ENCODE results near the gene LPIN1. TPM values are rescaled to one million over a fixed set of nuclear protein-coding genes. Genes with fewer than 3 reads are reported as not detected.

Gene LPIN1
- total and polyA plus RNA-seq, 5 donors: 15.3 to 42.9 (median 36.1) TPM

DNA sequence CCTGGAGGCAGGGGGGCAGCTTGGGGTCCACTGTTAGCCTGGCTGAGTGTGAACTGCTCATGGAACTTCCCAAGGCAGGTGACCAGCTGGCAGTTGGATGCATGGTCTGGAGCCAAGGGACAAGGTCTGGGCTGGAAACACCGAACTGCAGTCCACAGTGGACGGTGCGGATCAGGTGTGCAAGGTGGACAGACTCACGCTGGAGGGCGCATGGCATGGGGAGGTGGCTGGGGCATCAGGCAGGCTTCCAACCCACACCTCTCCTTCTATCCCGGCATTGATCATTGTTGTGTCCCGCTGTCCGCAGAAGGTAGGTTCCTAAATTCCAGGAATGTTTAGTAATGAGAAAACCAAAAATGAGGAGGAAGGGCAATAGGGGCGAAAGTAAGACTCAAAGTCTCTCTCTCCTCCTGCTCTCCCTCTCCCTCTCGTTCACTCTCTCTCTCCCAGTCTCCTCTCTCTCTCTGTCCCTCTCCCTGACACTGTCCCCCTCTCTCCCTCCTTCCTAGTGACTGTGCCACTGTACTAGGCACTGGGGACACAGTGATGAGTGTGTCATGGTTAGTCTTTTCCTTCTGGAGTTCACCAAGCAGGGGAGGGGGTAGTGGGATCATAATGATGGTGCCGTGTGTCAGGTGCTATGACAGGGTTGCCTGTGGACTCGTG is 30.3 kb upstream of the LPIN1 start:
- Histone ChIP-seq H3K4me1 (ENCODE audit: control insufficient read depth, insufficient read depth, low read length) (no peaks in the 10 kb centered on the region), H3K27ac (ENCODE audit: low read length) (no peak overlapping the region), H3K4me3 (ENCODE audit: low read length) (no peak overlapping the region), H3K9me3 (ENCODE audit: control insufficient read depth, low read length) (no peaks in the 10 kb centered on the region), H3K27me3 (ENCODE audit: control insufficient read depth, insufficient read depth) (no peaks in the 10 kb centered on the region)
- ATAC-seq: peak in 1 of 2 donors; percentile 17
- intact Hi-C loops (cut with DNase I): no loop called here
- DNase-seq: no peak
- WGBS: 92% methylated on average over 12 of the region's 12 CpGs

DNA sequence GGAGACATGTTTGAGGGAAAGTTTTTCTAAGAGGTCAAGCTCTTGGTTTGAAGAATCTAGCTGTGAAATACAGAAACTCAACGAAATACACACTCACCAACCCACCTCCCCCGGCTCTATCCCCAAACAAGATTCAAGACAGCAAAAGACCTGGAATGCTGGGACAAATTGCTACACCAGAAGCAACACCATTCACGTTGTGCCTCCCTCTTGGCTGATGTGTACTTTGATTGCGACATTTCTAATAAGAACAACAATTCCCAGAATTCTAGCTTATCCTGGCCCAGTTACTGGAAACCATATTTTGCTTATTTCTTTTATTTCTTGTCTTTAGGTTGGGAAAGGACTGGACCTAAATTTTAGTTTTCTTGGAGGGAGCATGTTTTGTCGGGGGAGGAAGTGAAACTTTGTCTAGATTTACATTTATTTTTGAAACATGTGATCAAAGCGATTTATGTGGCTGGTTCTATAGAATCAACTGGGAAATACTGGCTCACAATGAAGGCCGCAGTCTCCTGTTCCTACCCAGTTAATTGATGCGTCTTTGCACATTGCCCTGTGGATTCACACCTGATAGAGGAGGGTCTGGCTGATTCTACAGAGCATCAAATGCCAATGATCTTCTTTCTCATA is 29.6 kb upstream of the LPIN1 start:
- Histone ChIP-seq H3K27ac (ENCODE audit: low read length) (peak overlapping the region; percentile 43), H3K27me3 (ENCODE audit: control insufficient read depth, insufficient read depth) (no peaks in the 10 kb centered on the region), H3K4me3 (ENCODE audit: low read length) (no peak overlapping the region), H3K9me3 (ENCODE audit: control insufficient read depth, low read length) (no peaks in the 10 kb centered on the region), H3K4me1 (ENCODE audit: control insufficient read depth, insufficient read depth, low read length) (no peaks in the 10 kb centered on the region)
- DNase-seq (no peak), ATAC-seq (peak; percentile 44 to 64)
- intact Hi-C loops (cut with DNase I): no loop called here
- WGBS: 74% methylated on average over 8 of the region's 8 CpGs

DNA sequence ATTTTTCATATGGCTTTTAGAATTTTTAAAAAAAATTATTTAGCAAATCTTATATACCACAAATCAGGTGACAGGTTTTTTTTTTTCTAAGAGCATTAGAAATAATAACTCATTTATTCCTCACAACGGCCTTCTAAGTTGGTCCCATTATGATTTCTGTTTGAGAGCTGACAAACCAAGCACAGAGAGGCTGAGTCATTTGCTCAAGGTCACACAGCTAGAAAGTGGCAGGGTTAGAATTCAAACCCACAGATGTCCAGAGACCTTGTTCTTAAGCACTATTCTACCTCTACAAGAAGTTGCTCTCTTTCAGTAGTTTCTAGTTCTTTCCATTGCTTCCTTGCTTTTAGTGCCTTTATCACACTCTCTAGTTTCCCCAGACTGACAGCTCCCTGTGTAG is 28.8 kb upstream of the LPIN1 start:
- H3K4me1 ChIP-seq (ENCODE audit: control insufficient read depth, insufficient read depth, low read length): no peaks in the 10 kb centered on the region
- no peaks in the 10 kb centered on the region for H3K27me3 ChIP-seq (ENCODE audit: control insufficient read depth, insufficient read depth)
- intact Hi-C loops (cut with DNase I): no loop called here
- WGBS: 77% methylated on average over 1 of the region's 1 CpG
- no peaks in the 10 kb centered on the region for H3K9me3 ChIP-seq (ENCODE audit: control insufficient read depth, low read length)
- no peak for ATAC-seq
- DNase-seq: no peak
- no peak overlapping the region for H3K27ac ChIP-seq (ENCODE audit: low read length)
- no peak overlapping the region for H3K4me3 ChIP-seq (ENCODE audit: low read length)

DNA sequence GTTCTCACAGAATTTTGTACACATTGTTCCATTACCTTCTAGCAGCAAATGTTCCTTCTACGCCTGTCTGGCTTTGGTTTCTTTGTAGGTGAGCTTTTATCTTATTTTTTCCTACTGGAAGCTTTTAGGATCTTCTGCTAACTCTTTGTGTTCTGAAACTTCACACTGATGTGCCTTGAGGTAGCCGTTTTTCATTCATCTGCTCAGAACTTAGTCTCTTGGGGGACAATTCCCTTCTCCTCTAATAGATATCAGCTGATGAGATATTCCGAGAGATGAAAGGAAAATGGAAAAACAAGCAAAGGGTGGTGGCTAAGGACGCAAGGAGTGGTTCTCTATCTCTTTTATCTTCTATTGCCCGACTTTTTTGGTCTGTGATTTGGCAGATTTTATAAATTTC is 27.8 kb upstream of the LPIN1 start:
- no peaks in the 10 kb centered on the region for H3K9me3 ChIP-seq (ENCODE audit: control insufficient read depth, low read length)
- ATAC-seq: no peak
- 70% methylated on average over 5 of the region's 5 CpGs for WGBS
- intact Hi-C loops (cut with DNase I): no loop called here
- H3K27me3 ChIP-seq (ENCODE audit: control insufficient read depth, insufficient read depth): no peaks in the 10 kb centered on the region
- H3K4me3 ChIP-seq (ENCODE audit: low read length): no peak overlapping the region
- no peak overlapping the region for H3K27ac ChIP-seq (ENCODE audit: low read length)
- no peaks in the 10 kb centered on the region for H3K4me1 ChIP-seq (ENCODE audit: control insufficient read depth, insufficient read depth, low read length)
- DNase-seq: no peak

DNA sequence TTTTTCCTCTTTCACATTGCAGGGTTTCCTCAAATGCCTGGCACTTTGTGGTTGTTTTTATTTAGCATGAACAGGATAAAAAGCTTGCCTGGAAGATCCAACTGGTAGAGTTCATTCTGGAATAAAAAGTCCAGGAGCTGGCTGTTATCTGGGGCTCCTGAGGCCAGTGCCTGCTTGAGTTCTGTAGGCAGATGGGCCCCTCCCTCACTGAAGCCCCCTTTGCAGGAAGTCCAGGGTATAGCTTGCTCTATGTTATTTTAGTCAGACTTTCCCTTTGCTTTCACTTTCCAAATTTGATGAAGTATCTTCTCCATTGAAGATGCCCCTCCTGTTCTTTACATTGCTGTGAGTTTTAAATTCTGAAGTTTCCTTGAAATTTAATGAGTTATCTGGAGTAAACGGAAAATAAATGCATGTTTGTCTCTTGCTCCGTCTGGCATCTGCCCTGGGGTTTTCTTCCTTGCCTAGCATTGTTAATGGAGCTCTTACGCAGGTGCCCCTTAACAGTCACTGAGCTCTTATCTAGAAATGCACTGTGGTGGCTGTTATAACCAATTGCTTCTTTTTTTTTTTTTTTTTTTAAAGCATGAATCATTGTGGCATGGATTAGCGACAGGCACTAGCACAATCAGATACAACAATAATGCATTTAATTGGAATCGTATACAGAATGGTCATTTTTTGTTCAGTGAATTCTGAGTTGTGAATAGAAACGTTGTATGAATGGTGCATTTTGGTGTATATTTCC is 27.0 kb upstream of the LPIN1 start:
- H3K9me3 ChIP-seq (ENCODE audit: control insufficient read depth, low read length): no peaks in the 10 kb centered on the region
- no peak for DNase-seq
- no peaks in the 10 kb centered on the region for H3K27me3 ChIP-seq (ENCODE audit: control insufficient read depth, insufficient read depth)
- intact Hi-C loops (cut with DNase I): no loop called here
- no peak for ATAC-seq
- H3K27ac ChIP-seq (ENCODE audit: low read length): no peak overlapping the region
- 48% methylated on average over 6 of the region's 6 CpGs for WGBS
- H3K4me3 ChIP-seq (ENCODE audit: low read length): no peak overlapping the region
- no peaks in the 10 kb centered on the region for H3K4me1 ChIP-seq (ENCODE audit: control insufficient read depth, insufficient read depth, low read length)

DNA sequence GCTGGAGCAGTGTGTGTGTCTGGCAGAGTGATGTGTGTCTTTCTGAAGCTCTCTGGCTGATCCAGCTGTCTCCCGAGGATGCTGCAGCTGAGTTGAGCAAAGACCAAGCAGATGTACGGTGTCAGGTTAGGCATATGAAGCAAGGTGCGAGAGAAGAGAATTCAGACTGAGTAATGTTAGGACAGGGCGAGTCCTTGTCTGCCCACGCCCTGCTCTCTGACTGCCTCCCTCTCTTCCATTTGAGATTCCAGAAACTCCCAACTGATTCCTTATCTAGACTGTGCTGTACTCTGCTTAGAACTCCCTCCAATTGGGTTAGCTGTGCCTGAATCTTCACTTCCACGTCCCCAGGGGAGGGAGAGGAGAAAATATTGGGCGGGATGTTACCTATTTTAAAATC is 25.7 kb upstream of the LPIN1 start:
- Histone ChIP-seq H3K4me1 (ENCODE audit: control insufficient read depth, insufficient read depth, low read length) (no peaks in the 10 kb centered on the region), H3K4me3 (ENCODE audit: low read length) (no peak overlapping the region), H3K27ac (ENCODE audit: low read length) (no peak overlapping the region), H3K9me3 (ENCODE audit: control insufficient read depth, low read length) (no peaks in the 10 kb centered on the region), H3K27me3 (ENCODE audit: control insufficient read depth, insufficient read depth) (no peaks in the 10 kb centered on the region)
- 55% methylated on average over 7 of the region's 7 CpGs for WGBS
- DNase-seq (no peak), ATAC-seq (peak in 1 of 2 donors; percentile 21)
- intact Hi-C loops (cut with DNase I): no loop called here

DNA sequence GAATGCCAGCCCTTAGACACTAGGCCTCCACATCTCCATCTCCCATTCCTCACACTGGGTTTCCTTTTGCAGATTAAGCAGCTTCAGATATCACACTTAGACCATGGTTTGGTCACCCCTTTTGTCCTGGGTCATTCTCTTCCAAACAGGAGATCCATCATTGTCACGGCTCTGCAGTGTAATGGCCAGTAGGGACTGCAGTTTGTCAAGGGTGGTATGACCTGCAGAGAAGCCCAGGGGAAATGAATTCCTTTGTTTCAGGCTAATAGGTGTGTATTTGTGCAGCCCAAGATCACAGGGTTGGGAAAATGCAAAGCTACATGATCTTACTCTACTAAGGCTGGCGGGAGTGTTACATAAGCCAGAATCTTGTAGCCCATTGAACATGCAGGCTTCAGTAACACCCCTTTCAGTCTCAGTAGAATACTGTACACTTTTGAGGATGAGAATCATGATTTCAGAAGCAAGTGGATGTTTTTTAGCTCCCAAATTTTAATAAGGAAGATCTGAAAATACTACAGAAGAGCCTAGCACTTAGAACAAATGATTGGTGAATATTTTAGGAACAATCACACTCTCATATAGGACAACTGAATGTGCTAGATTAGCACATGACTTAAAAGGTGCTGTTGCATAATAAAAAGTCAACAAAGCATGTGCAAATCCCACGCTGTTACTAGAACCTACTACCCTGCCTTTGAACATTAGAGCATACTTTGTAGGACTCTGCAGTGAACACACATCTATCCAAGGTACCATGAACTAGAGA is 24.0 kb upstream of the LPIN1 start:
- intact Hi-C loops (cut with DNase I): no loop called here
- WGBS: 81% methylated on average over 3 of the region's 3 CpGs
- ATAC-seq: no peak
- Histone ChIP-seq H3K27me3 (ENCODE audit: control insufficient read depth, insufficient read depth) (no peaks in the 10 kb centered on the region), H3K4me3 (ENCODE audit: low read length) (no peak overlapping the region), H3K27ac (ENCODE audit: low read length) (no peak overlapping the region), H3K9me3 (ENCODE audit: control insufficient read depth, low read length) (no peaks in the 10 kb centered on the region), H3K4me1 (ENCODE audit: control insufficient read depth, insufficient read depth, low read length) (no peaks in the 10 kb centered on the region)
- no peak for DNase-seq

DNA sequence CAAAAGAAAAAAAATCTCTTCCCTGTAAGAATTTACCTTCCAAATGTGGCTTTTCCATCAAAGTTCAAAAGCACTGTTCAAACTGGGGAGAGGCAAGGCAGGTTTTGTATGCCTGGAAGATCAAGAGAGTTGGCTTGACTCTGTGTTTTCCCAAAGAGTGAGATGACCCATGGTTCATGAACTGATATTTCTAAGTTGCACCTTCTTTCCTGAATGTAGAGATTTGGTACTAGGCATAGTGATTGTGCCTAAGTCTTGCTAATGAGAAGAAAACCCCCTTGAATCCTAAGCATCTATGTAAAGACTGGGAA is 23.4 kb upstream of the LPIN1 start:
- intact Hi-C loops (cut with DNase I): no loop called here
- DNase-seq (no peak), ATAC-seq (no peak)
- Histone ChIP-seq H3K27me3 (ENCODE audit: control insufficient read depth, insufficient read depth) (no peaks in the 10 kb centered on the region), H3K27ac (ENCODE audit: low read length) (no peak overlapping the region), H3K4me1 (ENCODE audit: control insufficient read depth, insufficient read depth, low read length) (no peaks in the 10 kb centered on the region), H3K9me3 (ENCODE audit: control insufficient read depth, low read length) (no peaks in the 10 kb centered on the region), H3K4me3 (ENCODE audit: low read length) (no peak overlapping the region)

DNA sequence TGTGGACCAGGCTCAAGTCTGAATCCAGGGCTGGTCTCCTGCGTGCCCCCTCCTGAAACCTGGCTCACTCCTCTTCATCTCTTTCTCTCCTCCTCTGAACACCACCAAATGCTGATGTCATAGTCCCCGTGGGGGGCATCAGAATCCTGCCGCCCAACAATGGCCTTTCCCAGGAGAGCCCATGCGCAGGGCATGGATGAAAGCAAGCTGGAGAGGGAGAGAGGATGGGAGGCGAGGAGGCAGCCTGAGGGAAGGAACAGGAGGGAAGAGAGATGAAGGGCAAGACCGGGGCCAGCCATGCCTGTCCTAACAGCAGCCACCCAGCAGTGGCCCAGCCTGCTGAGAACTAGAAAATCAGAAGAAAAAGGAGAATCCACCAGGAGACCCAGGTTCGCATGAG is 22.3 kb upstream of the LPIN1 start:
- Histone ChIP-seq H3K4me3 (ENCODE audit: low read length) (no peak overlapping the region), H3K4me1 (ENCODE audit: control insufficient read depth, insufficient read depth, low read length) (no peaks in the 10 kb centered on the region), H3K27me3 (ENCODE audit: control insufficient read depth, insufficient read depth) (no peaks in the 10 kb centered on the region), H3K9me3 (ENCODE audit: control insufficient read depth, low read length) (no peaks in the 10 kb centered on the region), H3K27ac (ENCODE audit: low read length) (no peak overlapping the region)
- intact Hi-C loops (cut with DNase I): no loop called here
- WGBS: 86% methylated on average over 7 of the region's 7 CpGs
- ATAC-seq (no peak), DNase-seq (no peak)

DNA sequence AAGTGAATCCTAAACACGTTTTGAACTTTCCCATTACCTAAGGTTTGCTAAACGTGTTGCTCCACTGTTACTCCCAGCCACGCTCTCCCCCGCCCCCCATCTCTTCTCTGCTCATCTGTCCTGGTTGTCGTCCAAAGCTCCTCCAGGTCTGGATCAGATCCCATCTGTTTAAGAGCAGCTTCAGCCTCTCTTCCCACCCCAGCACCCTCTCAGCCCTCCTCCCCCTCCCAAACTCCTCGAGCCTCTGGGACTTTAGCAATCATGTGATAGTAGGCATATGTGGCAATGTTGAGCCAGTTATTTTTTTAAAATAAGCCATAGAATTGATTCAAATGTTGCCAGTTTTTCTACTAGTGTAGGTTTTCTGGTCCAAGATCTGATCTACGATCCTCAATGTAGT is 20.0 kb upstream of the LPIN1 start:
- H3K27ac ChIP-seq (ENCODE audit: low read length): no peak overlapping the region
- no peaks in the 10 kb centered on the region for H3K27me3 ChIP-seq (ENCODE audit: control insufficient read depth, insufficient read depth)
- no peaks in the 10 kb centered on the region for H3K9me3 ChIP-seq (ENCODE audit: control insufficient read depth, low read length)
- 37% methylated on average over 7 of the region's 7 CpGs for WGBS
- no peak overlapping the region for H3K4me3 ChIP-seq (ENCODE audit: low read length)
- no peaks in the 10 kb centered on the region for H3K4me1 ChIP-seq (ENCODE audit: control insufficient read depth, insufficient read depth, low read length)
- intact Hi-C loops (cut with DNase I): no loop called here
- DNase-seq (no peak), ATAC-seq (peak; percentile 57 to 67)
